MM.1S (cell line): Measurements from ENCODE around the gene KCNAB3.

Experiments
- DNase-seq: peaks from one replicate; pipeline ENCODE4 v3.0.0-alpha.2; 2015
- H2AFZ ChIP-seq: fragments of 300-600 bp; sonication (generic); 2 replicates; pipeline ENCODE4 v1.6.0; 2016; ENCODE audit warnings: antibody characterized with exemption, low read length
- H3F3A ChIP-seq: fragments of 300-600 bp; sonication (generic); 2 replicates; pipeline ENCODE4 v1.6.1; 2016; ENCODE audit warnings: mild to moderate bottlenecking, antibody characterized with exemption, low read length, moderate library complexity, mixed read lengths; ENCODE audit not compliant: insufficient read depth
- H3K27ac ChIP-seq: fragments of 300-600 bp; sonication (generic); 2 replicates; pipeline ENCODE4 v1.5.1; 2016; ENCODE audit warnings: mild to moderate bottlenecking, low read length
- H3K27me3 ChIP-seq: fragments of 300-600 bp; sonication (generic); replicated peaks from 2 replicates; pipeline ENCODE4 v1.6.0; 2016; ENCODE audit warnings: low read length; ENCODE audit not compliant: insufficient read depth
- H3K36me3 ChIP-seq: fragments of 300-600 bp; sonication (generic); replicated peaks from 2 replicates; pipeline ENCODE4 v1.6.1; 2016; ENCODE audit warnings: mild to moderate bottlenecking, low read length, mixed read lengths; ENCODE audit not compliant: insufficient read depth
- H3K4me1 ChIP-seq: fragments of 300-600 bp; sonication (generic); 2 replicates; pipeline ENCODE4 v1.6.1; 2016; ENCODE audit warnings: low read length, mixed read lengths
- H3K4me2 ChIP-seq: fragments of 300-600 bp; sonication (generic); 2 replicates; pipeline ENCODE4 v1.6.0; 2016; ENCODE audit warnings: low read depth, low read length
- H3K4me3 ChIP-seq: fragments of 300-600 bp; sonication (generic); 2 replicates; pipeline ENCODE4 v1.5.1; 2016; ENCODE audit warnings: low read length, mixed read lengths
- H3K79me2 ChIP-seq: fragments of 300-600 bp; sonication (generic); 2 replicates; pipeline ENCODE4 v1.6.1; 2016; ENCODE audit warnings: mixed run types, low read length, mixed read lengths
- H3K9ac ChIP-seq: fragments of 300-600 bp; sonication (generic); 2 replicates; pipeline ENCODE4 v1.6.1; 2016; ENCODE audit warnings: low read length, mixed read lengths
- H3K9me2 ChIP-seq: fragments of 300-600 bp; sonication (generic); replicated peaks from 2 replicates; pipeline ENCODE4 v1.6.1; 2016; ENCODE audit warnings: mild to moderate bottlenecking, low read length, mixed read lengths; ENCODE audit not compliant: insufficient read depth
- H3K9me3 ChIP-seq: fragments of 300-600 bp; sonication (generic); replicated peaks from 2 replicates; pipeline ENCODE4 v1.6.1; 2016; ENCODE audit warnings: mild to moderate bottlenecking, low read length, mixed read lengths; ENCODE audit not compliant: insufficient read depth
- H4K20me1 ChIP-seq: fragments of 300-600 bp; sonication (generic); 2 replicates; pipeline ENCODE4 v1.6.1; 2016; ENCODE audit warnings: mild to moderate bottlenecking, low read length, moderate library complexity, mixed read lengths; ENCODE audit not compliant: insufficient read depth
- EZH2 ChIP-seq: fragments of 300-600 bp; sonication (generic); optimal IDR thresholded peaks from 2 replicates; pipeline ENCODE3; 2017; ENCODE audit warnings: low read depth, mild to moderate bottlenecking, antibody characterized with exemption, low read length, mixed read lengths
- EZH2phosphoT487 ChIP-seq: fragments of 300-600 bp; sonication (generic); IDR thresholded peaks from 2 replicates; pipeline ENCODE4 v1.6.1; 2018; ENCODE audit warnings: antibody characterized with exemption, low read length
- TF ChIP-seq, protein P1 (sequence below): fragments of 300-600 bp; sonication (generic); IDR thresholded peaks from 2 replicates; pipeline ENCODE4 v1.5.1; 2016; ENCODE audit warnings: antibody characterized with exemption, low read length, mixed read lengths

The KCNAB3 gene

GRCh38 chr17:7910711-7911110 is 18.9 kb downstream of the KCNAB3 start:
- TF ChIP-seq, protein P1, sequence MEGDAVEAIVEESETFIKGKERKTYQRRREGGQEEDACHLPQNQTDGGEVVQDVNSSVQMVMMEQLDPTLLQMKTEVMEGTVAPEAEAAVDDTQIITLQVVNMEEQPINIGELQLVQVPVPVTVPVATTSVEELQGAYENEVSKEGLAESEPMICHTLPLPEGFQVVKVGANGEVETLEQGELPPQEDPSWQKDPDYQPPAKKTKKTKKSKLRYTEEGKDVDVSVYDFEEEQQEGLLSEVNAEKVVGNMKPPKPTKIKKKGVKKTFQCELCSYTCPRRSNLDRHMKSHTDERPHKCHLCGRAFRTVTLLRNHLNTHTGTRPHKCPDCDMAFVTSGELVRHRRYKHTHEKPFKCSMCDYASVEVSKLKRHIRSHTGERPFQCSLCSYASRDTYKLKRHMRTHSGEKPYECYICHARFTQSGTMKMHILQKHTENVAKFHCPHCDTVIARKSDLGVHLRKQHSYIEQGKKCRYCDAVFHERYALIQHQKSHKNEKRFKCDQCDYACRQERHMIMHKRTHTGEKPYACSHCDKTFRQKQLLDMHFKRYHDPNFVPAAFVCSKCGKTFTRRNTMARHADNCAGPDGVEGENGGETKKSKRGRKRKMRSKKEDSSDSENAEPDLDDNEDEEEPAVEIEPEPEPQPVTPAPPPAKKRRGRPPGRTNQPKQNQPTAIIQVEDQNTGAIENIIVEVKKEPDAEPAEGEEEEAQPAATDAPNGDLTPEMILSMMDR: no peak
- TF ChIP-seq EZH2phosphoT487 (no peak), EZH2 (no peak)
- H3K4me3 ChIP-seq: no peak overlapping the region
- no peak overlapping the region for H3K27ac ChIP-seq
- H3K9me3 ChIP-seq: no peaks in the 10 kb centered on the region
- H3K27me3 ChIP-seq: peaks cover 67% of the 10 kb centered on the region
- H3K36me3 ChIP-seq: no peaks in the 10 kb centered on the region
- DNase-seq: no peak
- no peaks in the 10 kb centered on the region for H3K9me2 ChIP-seq
- H3K79me2 ChIP-seq: no peaks in the 10 kb centered on the region
- H3K4me1 ChIP-seq: no peaks in the 10 kb centered on the region
- no peaks in the 10 kb centered on the region for H4K20me1 ChIP-seq
- no peaks in the 10 kb centered on the region for H3F3A ChIP-seq
- H2AFZ ChIP-seq: no peak overlapping the region
- H3K4me2 ChIP-seq: no peak overlapping the region
- no peak overlapping the region for H3K9ac ChIP-seq

DNA sequence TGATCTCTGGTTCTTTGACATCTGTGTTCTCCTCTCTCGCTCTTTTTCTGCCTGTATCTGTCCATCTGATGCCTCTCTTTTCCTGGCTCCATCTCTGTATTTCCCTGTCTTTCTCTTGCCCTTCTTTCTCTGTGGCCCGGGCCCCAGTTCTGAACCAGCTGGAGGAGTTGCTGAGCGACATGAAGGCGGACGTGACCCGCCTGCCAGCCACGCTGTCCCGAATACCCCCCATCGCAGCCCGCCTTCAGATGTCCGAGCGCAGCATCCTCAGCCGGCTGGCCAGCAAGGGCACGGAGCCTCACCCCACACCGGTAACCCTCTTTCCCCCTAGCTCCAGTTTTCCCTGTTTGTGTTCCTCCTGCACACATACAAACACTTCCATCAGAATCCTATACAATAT is 19.4 kb downstream of the KCNAB3 start:
- H3F3A ChIP-seq: no peaks in the 10 kb centered on the region
- no peak for TF ChIP-seq EZH2phosphoT487
- H3K79me2 ChIP-seq: no peaks in the 10 kb centered on the region
- no peaks in the 10 kb centered on the region for H3K9me3 ChIP-seq
- no peaks in the 10 kb centered on the region for H3K9me2 ChIP-seq
- no peaks in the 10 kb centered on the region for H3K4me1 ChIP-seq
- no peak overlapping the region for H3K4me3 ChIP-seq
- no peak overlapping the region for H3K9ac ChIP-seq
- no peaks in the 10 kb centered on the region for H3K36me3 ChIP-seq
- H4K20me1 ChIP-seq: no peaks in the 10 kb centered on the region
- no peak overlapping the region for H3K27ac ChIP-seq
- no peak for DNase-seq
- H3K4me2 ChIP-seq: no peak overlapping the region
- H2AFZ ChIP-seq: no peak overlapping the region
- H3K27me3 ChIP-seq: peaks cover 70% of the 10 kb centered on the region

- H3K4me3 ChIP-seq: no peak overlapping the region
- no peak overlapping the region for H2AFZ ChIP-seq
- no peak overlapping the region for H3K9ac ChIP-seq
- no peaks in the 10 kb centered on the region for H3K79me2 ChIP-seq
- H3K27ac ChIP-seq: no peak overlapping the region
- no peaks in the 10 kb centered on the region for H4K20me1 ChIP-seq
- H3K36me3 ChIP-seq: no peaks in the 10 kb centered on the region
- peaks cover 78% of the 10 kb centered on the region for H3K27me3 ChIP-seq
- no peak for DNase-seq
- no peak overlapping the region for H3K4me2 ChIP-seq
- no peaks in the 10 kb centered on the region for H3F3A ChIP-seq
- no peaks in the 10 kb centered on the region for H3K9me2 ChIP-seq
- TF ChIP-seq EZH2phosphoT487 (no peak), EZH2 (no peak)
- TF ChIP-seq, protein P1: no peak
- no peaks in the 10 kb centered on the region for H3K4me1 ChIP-seq
- H3K9me3 ChIP-seq: no peaks in the 10 kb centered on the region
These were observed 20.6 kb downstream of the KCNAB3 start for GRCh38 chr17:7909089-7909488.

- no peaks in the 10 kb centered on the region for H3K9me3 ChIP-seq
- H3K79me2 ChIP-seq: no peaks in the 10 kb centered on the region
- H3K27me3 ChIP-seq: peaks cover 73% of the 10 kb centered on the region
- no peak overlapping the region for H3K4me3 ChIP-seq
- H4K20me1 ChIP-seq: no peaks in the 10 kb centered on the region
- H3K4me2 ChIP-seq: no peak overlapping the region
- H3K27ac ChIP-seq: no peak overlapping the region
- H3K36me3 ChIP-seq: no peaks in the 10 kb centered on the region
- H3K4me1 ChIP-seq: no peaks in the 10 kb centered on the region
- no peaks in the 10 kb centered on the region for H3F3A ChIP-seq
- TF ChIP-seq EZH2phosphoT487: no peak
- no peak for TF ChIP-seq EZH2
- TF ChIP-seq, protein P1: no peak
- no peak for DNase-seq
- no peak overlapping the region for H3K9ac ChIP-seq
- no peaks in the 10 kb centered on the region for H3K9me2 ChIP-seq
- no peak overlapping the region for H2AFZ ChIP-seq
These were observed 26.2 kb downstream of the KCNAB3 start for GRCh38 chr17:7903154-7904103.
